Liver (tissue), 3 donors: ENCODE measurements around the gene ETS1.
A peak's percentile ranks its signal among the peaks of the same experiment; 100 is the strongest.

Experiments
- MAX ChIP-seq: IDR thresholded peaks from 2 replicates; pipeline ENCODE4 v1.6.1; 2016; ENCODE audit warnings: antibody characterized with exemption
- RXRA ChIP-seq, 2 donors: IDR thresholded peaks; 2 replicates each; pipeline ENCODE4 v1.6.1; 2017 to 2018; ENCODE audit warnings: antibody characterized with exemption in 2 of 2, mild to moderate bottlenecking in 1 of 2
- TAF1 ChIP-seq: conservative IDR thresholded peaks from 2 replicates; pipeline ENCODE4 v1.6.1; 2016; ENCODE audit warnings: antibody characterized with exemption, mild to moderate bottlenecking
- YY1 ChIP-seq: IDR thresholded peaks from 2 replicates; pipeline ENCODE4 v1.6.1; 2016; ENCODE audit warnings: antibody characterized with exemption, mild to moderate bottlenecking
- TF ChIP-seq, protein P1 (sequence below): fragments of 150-350 bp; IDR thresholded peaks from 2 replicates; pipeline ENCODE4 v1.5.1; 2017; ENCODE audit warnings: improper control_type of control experiment, low read depth, low read length; ENCODE audit not compliant: missing input control
- TF ChIP-seq, protein P2 (sequence below): IDR thresholded peaks from 2 replicates; pipeline ENCODE4 v1.6.1; 2016; ENCODE audit warnings: antibody characterized with exemption, mild to moderate bottlenecking
- donor health status: healthy.
- donor health status: healthy.

GRCh38 chr11:128624269-128625175 is 37.2 kb upstream of the ETS1 start:
- TF ChIP-seq, protein P1, sequence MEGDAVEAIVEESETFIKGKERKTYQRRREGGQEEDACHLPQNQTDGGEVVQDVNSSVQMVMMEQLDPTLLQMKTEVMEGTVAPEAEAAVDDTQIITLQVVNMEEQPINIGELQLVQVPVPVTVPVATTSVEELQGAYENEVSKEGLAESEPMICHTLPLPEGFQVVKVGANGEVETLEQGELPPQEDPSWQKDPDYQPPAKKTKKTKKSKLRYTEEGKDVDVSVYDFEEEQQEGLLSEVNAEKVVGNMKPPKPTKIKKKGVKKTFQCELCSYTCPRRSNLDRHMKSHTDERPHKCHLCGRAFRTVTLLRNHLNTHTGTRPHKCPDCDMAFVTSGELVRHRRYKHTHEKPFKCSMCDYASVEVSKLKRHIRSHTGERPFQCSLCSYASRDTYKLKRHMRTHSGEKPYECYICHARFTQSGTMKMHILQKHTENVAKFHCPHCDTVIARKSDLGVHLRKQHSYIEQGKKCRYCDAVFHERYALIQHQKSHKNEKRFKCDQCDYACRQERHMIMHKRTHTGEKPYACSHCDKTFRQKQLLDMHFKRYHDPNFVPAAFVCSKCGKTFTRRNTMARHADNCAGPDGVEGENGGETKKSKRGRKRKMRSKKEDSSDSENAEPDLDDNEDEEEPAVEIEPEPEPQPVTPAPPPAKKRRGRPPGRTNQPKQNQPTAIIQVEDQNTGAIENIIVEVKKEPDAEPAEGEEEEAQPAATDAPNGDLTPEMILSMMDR, result no peak
- TF ChIP-seq RXRA (IDR thresholded peaks at IDR 0.05) (peak in 1 of 2 donors; percentile 68), YY1 (peak; percentile 29), MAX (no peak), TAF1 (no peak)
- TF ChIP-seq, protein P2, sequence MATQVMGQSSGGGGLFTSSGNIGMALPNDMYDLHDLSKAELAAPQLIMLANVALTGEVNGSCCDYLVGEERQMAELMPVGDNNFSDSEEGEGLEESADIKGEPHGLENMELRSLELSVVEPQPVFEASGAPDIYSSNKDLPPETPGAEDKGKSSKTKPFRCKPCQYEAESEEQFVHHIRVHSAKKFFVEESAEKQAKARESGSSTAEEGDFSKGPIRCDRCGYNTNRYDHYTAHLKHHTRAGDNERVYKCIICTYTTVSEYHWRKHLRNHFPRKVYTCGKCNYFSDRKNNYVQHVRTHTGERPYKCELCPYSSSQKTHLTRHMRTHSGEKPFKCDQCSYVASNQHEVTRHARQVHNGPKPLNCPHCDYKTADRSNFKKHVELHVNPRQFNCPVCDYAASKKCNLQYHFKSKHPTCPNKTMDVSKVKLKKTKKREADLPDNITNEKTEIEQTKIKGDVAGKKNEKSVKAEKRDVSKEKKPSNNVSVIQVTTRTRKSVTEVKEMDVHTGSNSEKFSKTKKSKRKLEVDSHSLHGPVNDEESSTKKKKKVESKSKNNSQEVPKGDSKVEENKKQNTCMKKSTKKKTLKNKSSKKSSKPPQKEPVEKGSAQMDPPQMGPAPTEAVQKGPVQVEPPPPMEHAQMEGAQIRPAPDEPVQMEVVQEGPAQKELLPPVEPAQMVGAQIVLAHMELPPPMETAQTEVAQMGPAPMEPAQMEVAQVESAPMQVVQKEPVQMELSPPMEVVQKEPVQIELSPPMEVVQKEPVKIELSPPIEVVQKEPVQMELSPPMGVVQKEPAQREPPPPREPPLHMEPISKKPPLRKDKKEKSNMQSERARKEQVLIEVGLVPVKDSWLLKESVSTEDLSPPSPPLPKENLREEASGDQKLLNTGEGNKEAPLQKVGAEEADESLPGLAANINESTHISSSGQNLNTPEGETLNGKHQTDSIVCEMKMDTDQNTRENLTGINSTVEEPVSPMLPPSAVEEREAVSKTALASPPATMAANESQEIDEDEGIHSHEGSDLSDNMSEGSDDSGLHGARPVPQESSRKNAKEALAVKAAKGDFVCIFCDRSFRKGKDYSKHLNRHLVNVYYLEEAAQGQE, result peak; percentile 20
